GM12891 (cell line): ENCODE data around the gene ZIC1.

Source experiments
- POLR2A ChIP-seq: IDR thresholded peaks from 2 replicates; pipeline ENCODE4 v1.6.1; 2011; ENCODE audit warnings: low read depth, low read length, control low read depth
- POLR2AphosphoS5 ChIP-seq: IDR thresholded peaks from 2 replicates; pipeline ENCODE4 v1.6.1; 2011; ENCODE audit warnings: low read depth, low read length, control low read depth
- TAF1 ChIP-seq: IDR thresholded peaks from 2 replicates; pipeline ENCODE4 v1.6.1; 2011; ENCODE audit warnings: low read depth, low read length, control low read depth

- TF ChIP-seq POLR2A = no peak
- TF ChIP-seq TAF1 = no peak
- TF ChIP-seq POLR2AphosphoS5 = no peak
These were observed 1.5 kb upstream of the ZIC1 start for GRCh38 chr3:147407498-147408187.
